NCI-H446 treated with DMSO at 0.1 percent for 48 hours (cell line): Measurements from ENCODE around the gene FBRSL1.

Experiments used
- DNase-seq: peaks from one replicate; lab custom pipeline; 2025; lab: John Stamatoyannopoulos, UW

Gene FBRSL1

GRCh38 chr12:132497514-132498405, 7.8 kb downstream of the FBRSL1 start:
- DNase-seq, result no peak

GRCh38 chr12:132498931-132499330, 9.0 kb downstream of the FBRSL1 start:
- DNase-seq, result no peak

- DNase-seq, result no peak
These were observed 10.3 kb downstream of the FBRSL1 start for GRCh38 chr12:132500142-132500855.

GRCh38 chr12:132500856-132501180, 10.9 kb downstream of the FBRSL1 start:
- no peak for DNase-seq

GRCh38 chr12:132501204-132501940, 11.4 kb downstream of the FBRSL1 start:
- no peak for DNase-seq

GRCh38 chr12:132502149-132502881, 12.4 kb downstream of the FBRSL1 start:
- no peak for DNase-seq

- DNase-seq, result no peak
These were observed 12.9 kb downstream of the FBRSL1 start for GRCh38 chr12:132502882-132503193.

- no peak for DNase-seq
These were observed 13.8 kb downstream of the FBRSL1 start for GRCh38 chr12:132503618-132504204.

GRCh38 chr12:132505105-132505851, 15.3 kb downstream of the FBRSL1 start:
- no peak for DNase-seq

GRCh38 chr12:132505852-132506219, 15.9 kb downstream of the FBRSL1 start:
- no peak for DNase-seq

GRCh38 chr12:132506328-132507160, 16.6 kb downstream of the FBRSL1 start:
- no peak for DNase-seq

GRCh38 chr12:132507161-132507538, 17.2 kb downstream of the FBRSL1 start:
- DNase-seq, result no peak

- no peak for DNase-seq
These were observed 17.9 kb downstream of the FBRSL1 start for GRCh38 chr12:132507656-132508490.

GRCh38 chr12:132508491-132508740, 18.5 kb downstream of the FBRSL1 start:
- no peak for DNase-seq

GRCh38 chr12:132508860-132509732, 19.1 kb downstream of the FBRSL1 start:
- no peak for DNase-seq

GRCh38 chr12:132510111-132510724, 20.3 kb downstream of the FBRSL1 start:
- no peak for DNase-seq

- no peak for DNase-seq
These were observed 21.0 kb downstream of the FBRSL1 start for GRCh38 chr12:132510746-132511477.
